ENCODE measurements around the gene SLC7A10.

DNA sequence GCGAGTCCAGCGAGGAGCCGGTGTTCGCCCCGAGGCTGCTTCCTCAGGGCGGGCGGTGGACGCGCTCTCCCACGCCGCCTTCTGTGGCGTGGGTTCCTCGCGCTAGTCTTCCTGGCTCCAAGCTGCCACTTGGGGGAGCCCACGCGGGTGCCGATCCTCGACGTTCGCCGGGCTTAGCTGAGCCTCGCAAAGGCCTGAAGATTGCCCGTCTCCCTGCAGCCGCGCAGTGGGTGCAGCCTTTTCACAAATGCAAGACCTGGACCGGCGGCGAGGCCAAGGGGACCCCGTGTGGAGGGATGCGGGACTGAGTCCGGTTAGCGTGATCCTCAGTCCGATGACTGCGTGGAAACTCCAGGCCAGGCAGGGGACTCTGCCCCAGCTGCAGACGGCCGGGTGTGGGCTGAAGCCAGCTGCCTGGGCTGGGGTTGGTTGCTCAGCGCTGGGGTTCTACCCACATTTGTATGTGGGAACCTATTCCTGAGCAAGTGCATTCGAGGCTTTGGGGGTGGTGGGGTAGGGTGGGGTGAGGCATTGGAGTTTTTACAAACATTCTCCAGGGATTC is 48.2 kb downstream of the SLC7A10 start:
- TF ChIP-seq, protein P1, sequence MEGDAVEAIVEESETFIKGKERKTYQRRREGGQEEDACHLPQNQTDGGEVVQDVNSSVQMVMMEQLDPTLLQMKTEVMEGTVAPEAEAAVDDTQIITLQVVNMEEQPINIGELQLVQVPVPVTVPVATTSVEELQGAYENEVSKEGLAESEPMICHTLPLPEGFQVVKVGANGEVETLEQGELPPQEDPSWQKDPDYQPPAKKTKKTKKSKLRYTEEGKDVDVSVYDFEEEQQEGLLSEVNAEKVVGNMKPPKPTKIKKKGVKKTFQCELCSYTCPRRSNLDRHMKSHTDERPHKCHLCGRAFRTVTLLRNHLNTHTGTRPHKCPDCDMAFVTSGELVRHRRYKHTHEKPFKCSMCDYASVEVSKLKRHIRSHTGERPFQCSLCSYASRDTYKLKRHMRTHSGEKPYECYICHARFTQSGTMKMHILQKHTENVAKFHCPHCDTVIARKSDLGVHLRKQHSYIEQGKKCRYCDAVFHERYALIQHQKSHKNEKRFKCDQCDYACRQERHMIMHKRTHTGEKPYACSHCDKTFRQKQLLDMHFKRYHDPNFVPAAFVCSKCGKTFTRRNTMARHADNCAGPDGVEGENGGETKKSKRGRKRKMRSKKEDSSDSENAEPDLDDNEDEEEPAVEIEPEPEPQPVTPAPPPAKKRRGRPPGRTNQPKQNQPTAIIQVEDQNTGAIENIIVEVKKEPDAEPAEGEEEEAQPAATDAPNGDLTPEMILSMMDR (IDR thresholded peaks at IDR 0.05; ENCODE audit: low read length), result peak; percentile 48; the same call in 1 of the 2 replicates
- no peak for TF ChIP-seq EZH2 (IDR thresholded peaks at IDR 0.05; ENCODE audit: borderline replicate concordance, low read length)

All from OCI-LY1 (cell line).